ENCODE data around the gene MACROD2.

GRCh38 chr20:14431568-14431967 is 436.3 kb downstream of the MACROD2 start:
- no peak for TF ChIP-seq POLR2A (IDR thresholded peaks at IDR 0.05; ENCODE audit: low read depth, low read length)
- TF ChIP-seq SPI1 (IDR thresholded peaks at IDR 0.05; ENCODE audit: low read depth, low read length), result peak; percentile 81
- no peak for TF ChIP-seq TAF1 (IDR thresholded peaks at IDR 0.05; ENCODE audit: low read depth, low read length)
- TF ChIP-seq POLR2AphosphoS5 (IDR thresholded peaks at IDR 0.05; ENCODE audit: low read depth, low read length), result no peak
- TF ChIP-seq POU2F2 (IDR thresholded peaks at IDR 0.05; ENCODE audit: low read depth, low read length), result no peak
